DND-41 (cell line): Measurements from ENCODE around the gene PELI2.

ENCODE experiments used
- EZH2 ChIP-seq: IDR thresholded peaks from 3 replicates; pipeline ENCODE4 v1.6.1; 2012; ENCODE audit warnings: borderline replicate concordance, low read depth, mild to moderate bottlenecking, moderate library complexity, low read length, inconsistent platforms; ENCODE audit not compliant: severe bottlenecking
- TF ChIP-seq, protein P1 (sequence below): IDR thresholded peaks from 2 replicates; pipeline ENCODE4 v1.5.1; 2012; ENCODE audit warnings: borderline replicate concordance, low read length, moderate library complexity, mild to moderate bottlenecking; ENCODE audit not compliant: poor library complexity, severe bottlenecking; ENCODE audit errors: extremely low read depth

DNA sequence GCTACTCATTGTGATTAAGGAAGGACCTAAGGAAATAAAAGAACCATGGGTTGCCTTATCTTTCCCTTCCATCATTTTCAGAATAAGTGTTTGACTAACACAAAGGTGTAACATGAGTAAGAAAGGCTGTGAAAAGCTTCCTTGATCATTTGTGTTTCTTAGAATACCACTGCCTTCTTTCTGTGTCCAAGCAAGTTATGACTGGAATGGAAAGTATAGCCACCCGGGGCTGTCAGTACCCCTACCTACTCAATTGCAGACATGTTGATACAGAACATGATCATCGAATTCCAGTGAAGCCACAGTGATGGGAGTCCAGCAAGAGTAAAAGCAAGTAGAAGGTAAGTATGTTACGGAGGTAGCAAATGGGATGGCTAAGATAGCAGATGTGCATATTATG is 209.8 kb downstream of the PELI2 start:
- TF ChIP-seq EZH2: no peak
- TF ChIP-seq, protein P1, sequence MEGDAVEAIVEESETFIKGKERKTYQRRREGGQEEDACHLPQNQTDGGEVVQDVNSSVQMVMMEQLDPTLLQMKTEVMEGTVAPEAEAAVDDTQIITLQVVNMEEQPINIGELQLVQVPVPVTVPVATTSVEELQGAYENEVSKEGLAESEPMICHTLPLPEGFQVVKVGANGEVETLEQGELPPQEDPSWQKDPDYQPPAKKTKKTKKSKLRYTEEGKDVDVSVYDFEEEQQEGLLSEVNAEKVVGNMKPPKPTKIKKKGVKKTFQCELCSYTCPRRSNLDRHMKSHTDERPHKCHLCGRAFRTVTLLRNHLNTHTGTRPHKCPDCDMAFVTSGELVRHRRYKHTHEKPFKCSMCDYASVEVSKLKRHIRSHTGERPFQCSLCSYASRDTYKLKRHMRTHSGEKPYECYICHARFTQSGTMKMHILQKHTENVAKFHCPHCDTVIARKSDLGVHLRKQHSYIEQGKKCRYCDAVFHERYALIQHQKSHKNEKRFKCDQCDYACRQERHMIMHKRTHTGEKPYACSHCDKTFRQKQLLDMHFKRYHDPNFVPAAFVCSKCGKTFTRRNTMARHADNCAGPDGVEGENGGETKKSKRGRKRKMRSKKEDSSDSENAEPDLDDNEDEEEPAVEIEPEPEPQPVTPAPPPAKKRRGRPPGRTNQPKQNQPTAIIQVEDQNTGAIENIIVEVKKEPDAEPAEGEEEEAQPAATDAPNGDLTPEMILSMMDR: no peak
